Measurements from ENCODE around the gene KPNA3.

- TF ChIP-seq CTCF (conservative IDR thresholded peaks at IDR 0.05; ENCODE audit: low read depth in 2 of 2) (no peak), POLR2AphosphoS5 (IDR thresholded peaks at IDR 0.05; ENCODE audit: low read depth) (no peak), EZH2phosphoT487 (IDR thresholded peaks at IDR 0.05; ENCODE audit: unreplicated experiment) (no peak), CREB1 (CRISPR knock-in tag; IDR thresholded peaks at IDR 0.05; ENCODE audit: low read depth) (no peak), EZH2 (IDR thresholded peaks at IDR 0.05; ENCODE audit: low read depth, unreplicated experiment) (no peak), REST (IDR thresholded peaks at IDR 0.05; ENCODE audit: unreplicated experiment) (no peak), ZNF114 (CRISPR knock-in tag; IDR thresholded peaks at IDR 0.05) (no peak), ZNF331 (CRISPR knock-in tag; IDR thresholded peaks at IDR 0.05; ENCODE audit: low read depth) (no peak), STAT1 (IDR thresholded peaks at IDR 0.05; ENCODE audit: unreplicated experiment) (no peak), JUNB (IDR thresholded peaks at IDR 0.05; ENCODE audit: unreplicated experiment) (no peak)
These were observed 19.0 kb upstream of the KPNA3 start for GRCh38 chr13:49811527-49811908.

All from GM23338 (cell line).